Activated T-cell treated with anti-CD3 and anti-CD28 coated beads, Interleukin-2, amount 50 U/mL, for 1 hour (primary cell): ENCODE data around the gene GPRIN3.
"Not testable (repeated sequence)": the region's sequence is repeated elsewhere in the genome, so short reads cannot be mapped to it uniquely, and the experiment has no call there.

Source experiments
- DNase-seq: peaks from one replicate; pipeline ENCODE4 v3.0.0-alpha.2; 2020

The GPRIN3 gene

DNA sequence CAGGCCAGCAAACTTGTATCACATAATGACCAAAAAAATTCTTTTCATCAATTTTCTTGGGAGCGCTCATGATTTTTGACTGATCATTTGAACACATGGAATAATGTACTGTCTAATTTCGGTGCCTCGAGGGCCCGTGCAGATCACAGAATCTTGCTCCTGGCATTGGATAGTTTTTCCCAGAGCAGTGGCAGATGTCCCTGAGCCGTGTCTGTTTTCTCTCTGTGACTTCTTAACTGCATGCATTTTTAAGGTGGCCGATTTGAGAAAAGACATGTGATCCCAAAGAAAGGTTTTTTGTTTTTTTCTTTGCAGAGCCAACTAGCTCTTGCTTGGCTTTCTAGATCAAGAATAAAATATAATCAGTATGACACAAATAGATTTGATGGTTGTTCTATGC is 19.7 kb downstream of the GPRIN3 start:
- DNase-seq: no peak

DNA sequence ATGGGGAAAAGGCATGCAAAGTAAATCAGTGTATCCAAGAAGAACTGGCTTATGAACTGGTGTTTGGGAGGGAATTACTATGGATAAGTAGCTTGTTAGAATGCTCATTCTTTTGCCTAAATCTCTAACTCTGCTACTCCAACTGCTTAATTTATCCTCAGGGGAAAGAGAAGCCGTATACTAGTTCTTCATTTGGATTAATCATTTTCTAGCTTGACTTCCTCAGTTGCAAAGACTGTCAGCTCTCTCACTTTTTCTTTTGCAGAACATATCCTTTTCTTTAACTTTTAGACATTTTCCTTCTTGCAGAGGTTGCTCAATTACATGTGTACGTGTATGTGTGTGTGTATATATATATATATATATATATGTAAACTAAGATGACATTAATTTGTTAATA is 21.9 kb downstream of the GPRIN3 start:
- no peak for DNase-seq

DNA sequence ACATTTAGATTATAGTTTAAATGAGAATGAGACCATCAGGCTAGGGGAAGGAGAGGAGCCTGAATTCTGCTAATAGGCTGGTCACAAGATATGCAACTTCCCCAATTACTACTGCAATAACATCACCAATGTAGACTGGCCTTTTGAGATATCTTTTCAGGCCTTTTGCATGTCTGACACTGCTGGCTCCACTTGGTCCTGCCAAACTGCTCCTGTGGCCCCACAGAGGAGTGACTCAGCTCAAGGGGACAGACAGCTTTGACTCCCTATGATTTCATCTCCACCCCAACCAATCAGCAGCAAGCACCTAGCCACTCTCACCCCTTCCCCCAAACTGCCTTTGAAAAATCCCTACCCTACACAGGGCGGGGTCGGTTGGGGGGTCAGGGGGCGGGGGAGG is 22.8 kb downstream of the GPRIN3 start:
- no peak for DNase-seq

DNA sequence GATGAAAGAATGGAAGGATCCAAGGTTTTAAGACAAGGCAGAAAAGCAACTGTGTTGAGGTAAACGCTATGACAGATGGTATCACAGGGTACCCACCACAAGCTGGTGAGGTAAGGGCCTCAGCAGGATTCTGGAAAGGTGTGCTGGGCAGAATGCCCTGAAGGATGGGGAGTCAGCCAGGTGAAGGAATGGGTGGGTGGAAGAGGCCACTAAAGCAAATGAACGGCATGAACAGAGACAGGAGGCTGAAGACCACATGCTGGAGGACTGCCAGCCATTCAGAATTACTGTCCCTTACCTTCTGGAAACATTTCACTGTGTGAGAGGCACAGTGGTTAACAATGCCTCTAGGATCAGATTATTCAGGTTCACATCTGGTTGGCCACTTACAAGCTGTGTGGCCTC is 23.6 kb downstream of the GPRIN3 start:
- no peak for DNase-seq

DNA sequence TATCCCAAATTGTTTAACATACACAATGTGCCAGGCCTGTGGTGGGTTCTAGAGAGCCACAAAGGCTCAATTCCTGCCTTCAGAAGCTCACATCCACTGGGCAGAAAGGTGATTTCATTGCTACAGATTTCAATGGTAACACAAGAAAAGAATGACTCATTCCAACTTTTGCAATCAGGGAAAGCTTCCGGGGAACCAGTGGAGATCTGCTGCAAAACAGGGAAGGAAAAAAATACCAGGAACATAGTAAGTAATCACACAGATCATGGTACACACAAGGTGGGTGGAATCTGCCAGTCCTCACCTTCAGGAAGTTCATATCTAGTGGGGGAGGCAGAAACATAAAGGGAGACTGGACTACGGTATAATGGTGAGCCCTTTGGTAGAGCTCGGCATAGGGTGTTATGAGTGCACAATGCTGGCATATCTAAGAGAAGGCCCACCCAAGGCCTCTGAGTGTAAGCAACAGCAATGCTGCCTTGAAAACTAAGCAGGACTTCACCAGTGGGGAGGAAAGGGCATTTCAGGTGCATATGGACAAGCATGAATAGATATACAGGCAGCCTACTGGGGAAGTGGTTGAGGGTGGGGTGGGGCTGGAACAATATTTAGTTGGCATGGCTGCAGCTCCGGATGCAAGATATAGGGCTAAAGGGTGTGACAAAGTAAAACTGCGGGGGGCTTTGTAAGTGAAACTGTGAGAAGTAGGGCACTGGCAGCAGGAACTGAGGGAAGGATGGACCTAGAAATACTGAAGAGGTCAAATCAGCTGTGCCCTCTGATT is 24.2 kb downstream of the GPRIN3 start:
- peak; percentile 44 for DNase-seq

DNA sequence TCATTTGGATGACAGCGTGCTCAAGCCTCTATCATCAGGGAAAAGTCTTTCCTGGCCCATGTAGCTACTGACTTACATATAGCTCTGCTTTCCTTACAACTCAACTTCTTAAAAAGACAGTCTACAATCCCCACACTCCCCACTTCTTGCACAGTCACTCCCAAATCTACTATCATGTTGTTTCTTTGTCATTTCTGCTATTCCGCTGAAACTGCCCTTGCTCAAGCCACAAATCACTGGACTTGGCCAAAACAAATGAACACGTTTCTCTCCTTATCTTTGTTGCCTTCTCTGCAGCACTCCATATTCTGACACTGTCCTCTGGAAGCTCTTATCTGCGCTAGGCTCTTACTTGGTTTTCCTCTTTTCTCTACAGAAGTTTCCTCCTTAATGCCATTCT is 28.2 kb downstream of the GPRIN3 start:
- DNase-seq: no peak

DNA sequence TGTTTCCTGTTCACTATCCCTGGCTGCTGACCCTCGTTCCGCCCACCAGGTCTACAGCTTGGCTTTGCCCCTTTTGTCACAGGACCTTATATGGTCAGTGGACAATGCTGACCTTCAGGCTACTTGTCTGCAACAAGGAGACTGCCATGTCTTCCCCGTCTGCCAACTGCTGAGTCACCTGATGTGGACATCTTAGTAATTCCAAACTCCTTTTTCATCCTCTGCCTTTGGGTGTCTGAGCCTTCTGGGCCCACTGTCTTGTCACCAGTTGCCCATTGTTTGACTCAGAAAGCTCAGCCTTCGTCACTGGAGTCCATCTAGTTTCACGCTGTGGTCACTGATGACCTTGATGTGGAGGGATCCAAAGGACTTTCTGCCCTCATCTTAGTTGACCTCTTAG is 30.2 kb downstream of the GPRIN3 start:
- DNase-seq: no peak

DNA sequence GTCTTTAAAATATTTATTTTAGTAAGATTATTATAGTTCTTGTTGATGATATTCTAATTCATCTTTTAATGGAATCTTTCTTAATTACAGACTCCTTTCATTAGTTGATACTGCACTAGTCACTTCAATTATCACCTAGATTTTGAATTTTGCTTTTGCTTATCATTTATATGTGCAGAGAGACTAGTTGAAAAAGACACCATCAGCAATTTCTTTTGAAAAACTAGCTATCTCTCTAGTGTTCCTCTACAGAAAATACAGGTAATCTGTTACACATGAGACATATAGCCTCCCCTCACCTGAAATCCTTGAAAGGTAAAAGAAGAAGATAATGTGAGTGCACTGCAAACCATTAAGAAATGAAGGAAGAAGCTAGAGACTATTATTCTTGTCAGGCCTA is 31.3 kb downstream of the GPRIN3 start:
- DNase-seq: no peak

DNA sequence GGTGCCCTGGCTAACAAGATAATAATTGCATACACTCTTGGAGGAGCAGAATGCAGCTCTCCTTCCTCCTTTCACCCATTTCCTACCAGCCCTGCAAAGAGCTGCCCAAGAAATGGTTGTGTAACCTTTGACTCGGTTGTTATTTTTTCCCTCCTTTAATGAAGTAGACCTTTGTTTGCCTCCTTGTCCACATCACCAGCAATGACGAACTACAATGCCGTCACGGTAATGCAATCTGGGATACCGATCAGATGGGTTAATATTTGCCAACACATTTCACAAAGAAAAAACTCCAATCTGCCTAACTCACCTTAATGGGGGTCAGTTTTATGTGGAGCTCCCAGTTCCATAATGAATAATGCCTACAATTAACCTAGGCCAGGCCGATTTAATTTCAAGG is 32.0 kb downstream of the GPRIN3 start:
- DNase-seq: no peak

DNA sequence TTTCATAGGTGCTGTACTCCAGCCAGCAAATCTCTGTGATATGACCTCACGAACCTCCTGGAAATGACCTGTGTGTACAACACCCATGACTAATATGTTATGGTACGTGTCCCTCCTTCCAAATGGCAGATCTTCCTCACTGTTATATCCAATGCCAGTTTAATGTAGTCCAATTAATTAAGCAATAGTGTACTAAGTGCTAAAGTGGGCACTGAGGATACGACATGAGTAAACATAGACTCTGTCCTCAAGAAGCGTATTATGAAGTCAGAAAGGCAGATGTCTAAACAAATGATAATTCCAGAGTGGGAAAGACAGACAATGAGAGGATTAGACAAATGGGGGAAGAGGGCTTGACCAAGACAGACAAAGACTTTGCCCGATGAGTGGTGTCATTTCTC is 33.9 kb downstream of the GPRIN3 start:
- DNase-seq: no peak

DNA sequence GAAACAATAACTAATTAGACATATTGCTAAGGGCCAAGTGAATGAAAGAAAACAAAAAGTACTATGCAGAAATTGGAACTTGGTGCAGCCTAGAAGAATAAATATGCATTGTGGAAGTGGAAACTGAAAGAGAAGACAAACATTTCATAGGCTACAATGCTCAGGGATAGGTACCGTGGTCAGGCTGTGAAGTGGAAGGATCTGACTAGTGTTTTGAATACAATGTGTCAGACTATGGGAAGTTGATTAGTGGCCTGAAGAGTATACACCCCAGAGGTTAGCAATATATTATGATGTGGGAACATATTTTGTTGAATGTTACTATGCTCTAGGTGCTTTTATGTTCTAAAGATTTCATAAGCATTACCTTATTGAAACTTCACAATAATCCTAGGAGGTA is 36.8 kb downstream of the GPRIN3 start:
- no peak for DNase-seq

DNA sequence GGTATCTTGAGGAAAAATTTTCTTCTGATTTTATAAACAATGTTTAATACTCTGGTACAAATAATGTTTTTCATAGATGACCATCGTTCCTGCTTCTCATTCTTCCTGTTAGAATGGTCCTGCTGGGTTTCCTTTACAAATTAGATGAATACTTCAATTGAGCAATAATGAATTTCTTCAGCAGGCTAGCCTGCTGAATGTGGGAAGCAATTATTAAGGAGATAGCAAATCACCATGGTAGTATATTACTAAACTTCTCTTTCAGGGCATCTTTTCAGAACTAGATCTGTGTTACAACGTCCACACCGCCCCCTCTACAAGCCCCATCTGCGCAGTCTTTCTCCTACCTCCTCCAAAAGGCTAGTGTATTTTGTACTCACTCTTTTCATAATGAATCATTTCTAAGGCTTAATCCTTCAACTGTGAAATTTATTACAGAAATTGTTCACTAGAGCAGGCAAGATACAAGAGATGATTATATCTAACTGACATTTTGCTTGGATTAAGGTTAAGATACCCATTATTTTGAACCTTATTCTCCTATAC is 38.4 kb downstream of the GPRIN3 start:
- DNase-seq: no peak

DNA sequence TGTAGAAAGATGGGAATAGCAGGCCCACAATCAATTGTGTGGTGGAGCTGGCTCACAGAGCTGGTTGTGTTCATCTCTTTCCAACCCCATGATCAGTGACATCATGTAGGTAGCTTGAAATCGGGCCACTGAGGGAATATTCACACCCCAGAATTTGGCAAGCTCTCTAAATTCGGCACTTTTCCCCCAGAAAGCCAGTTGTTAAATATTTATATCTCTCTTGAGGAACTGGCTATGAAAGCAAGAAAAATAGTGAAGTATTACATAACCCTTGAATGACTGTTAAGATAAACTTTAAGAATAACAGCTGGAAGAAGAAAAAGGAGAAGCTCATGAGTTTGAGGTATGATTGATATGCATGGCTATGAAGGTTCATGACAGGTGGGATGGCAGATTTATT is 38.9 kb downstream of the GPRIN3 start:
- no peak for DNase-seq

DNA sequence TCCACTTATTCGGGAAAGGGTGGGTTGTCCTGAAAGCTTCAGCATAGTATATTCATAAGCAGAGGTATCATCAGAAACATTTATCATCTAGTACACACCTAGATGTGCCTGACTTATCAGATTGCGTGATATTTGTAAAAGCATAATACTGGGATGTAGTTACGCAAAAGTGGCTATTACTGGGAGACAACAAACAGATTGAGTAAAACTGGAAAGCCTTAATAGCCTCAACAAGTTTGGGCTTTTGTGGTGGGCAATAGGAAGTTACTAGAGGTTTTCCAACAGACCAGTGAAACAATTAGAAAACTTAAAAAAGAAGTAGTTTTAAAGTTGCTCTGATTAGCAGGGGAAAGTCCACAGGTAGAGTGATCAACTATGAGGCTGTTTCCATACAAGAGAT is 39.8 kb downstream of the GPRIN3 start:
- no peak for DNase-seq

DNA sequence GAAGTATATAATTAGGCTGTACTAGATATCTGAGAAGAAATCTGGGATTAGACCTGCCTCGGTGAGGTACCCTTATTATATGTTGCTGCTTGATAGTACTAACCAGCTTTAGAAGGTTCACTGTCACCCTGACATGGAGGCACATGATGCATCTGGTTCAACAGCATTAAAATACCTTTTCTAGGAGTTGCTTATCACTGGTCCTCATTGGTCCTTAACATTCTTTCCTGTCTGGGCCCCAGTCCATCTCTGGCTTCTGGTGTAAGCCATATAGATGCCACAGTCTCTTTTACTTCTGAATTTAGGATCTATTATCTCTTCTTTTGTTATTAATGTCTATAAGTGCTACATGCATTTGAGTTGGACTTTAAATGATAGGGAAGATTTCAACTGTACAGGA is 40.2 kb downstream of the GPRIN3 start:
- DNase-seq: no peak

DNA sequence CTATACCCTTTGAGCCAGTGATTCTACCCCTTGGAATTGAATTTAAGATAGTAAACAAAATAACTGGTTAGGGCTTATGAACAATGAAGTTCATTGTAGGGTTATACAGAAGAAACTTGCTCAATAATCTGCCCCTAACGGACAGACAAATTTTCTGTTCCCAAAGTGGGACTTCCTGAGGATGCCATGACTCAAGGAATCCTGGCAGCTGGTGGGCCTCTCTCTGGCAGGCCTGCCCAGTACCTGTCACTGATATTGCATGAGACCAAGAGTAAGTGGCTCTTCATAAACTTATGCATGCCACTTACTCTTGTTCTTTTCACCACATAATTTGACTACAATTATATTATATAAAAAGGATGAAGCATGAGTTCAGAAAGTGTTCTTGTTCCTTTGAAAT is 41.5 kb downstream of the GPRIN3 start:
- no peak for DNase-seq

DNA sequence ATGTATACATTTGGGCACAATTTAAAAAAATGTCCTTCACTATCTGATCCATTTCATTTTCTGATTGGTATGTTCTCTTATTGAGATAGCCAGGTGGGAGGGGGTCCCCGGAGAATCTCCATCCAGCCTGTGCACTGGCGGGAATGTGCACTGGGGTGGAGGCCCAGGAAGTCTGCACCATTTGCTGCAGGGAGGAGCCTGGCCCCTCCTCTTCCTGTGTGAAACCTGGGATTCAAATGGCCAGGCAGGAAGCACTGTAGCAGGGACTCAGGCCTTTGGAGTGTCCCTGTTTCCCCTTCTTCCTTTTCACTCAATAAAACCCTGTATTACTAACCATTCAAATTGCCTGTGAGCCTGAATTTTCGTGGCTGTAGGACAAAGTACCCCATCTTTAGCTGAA is 44.3 kb downstream of the GPRIN3 start:
- DNase-seq: no peak

DNA sequence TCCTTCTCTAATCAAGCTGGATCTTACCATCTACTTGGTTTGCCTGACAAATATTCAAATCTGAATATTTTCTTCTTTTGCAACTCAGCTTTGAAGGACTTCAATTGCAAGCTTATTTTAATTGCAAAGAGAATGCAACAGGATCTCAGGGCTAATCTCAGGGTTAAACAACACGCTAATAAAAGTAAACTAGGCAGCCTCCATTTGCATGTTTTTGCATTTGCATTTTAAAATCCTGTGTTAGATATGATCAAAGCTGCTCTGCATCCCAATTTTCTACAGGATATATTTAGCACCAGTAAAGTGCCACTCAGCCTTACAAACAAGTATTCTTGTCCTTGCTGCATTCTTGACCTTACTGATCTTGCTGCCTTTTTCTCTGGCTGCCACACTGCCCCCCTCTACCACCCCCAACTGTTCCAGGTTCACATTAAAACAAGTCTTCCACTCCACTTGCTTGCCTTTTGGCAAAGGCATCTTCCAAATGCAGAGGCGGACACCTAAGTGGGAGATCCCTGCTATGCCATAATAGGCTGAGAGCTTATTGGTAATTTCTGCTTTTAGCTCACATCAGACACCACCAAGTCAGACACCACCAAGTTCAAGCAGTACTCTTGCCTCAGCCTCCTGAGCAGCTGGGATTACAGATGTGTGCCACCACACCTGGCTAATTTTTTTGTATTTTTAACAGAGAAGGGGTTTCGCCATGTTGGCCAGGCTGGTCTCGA is 48.1 kb downstream of the GPRIN3 start:
- no peak for DNase-seq

DNA sequence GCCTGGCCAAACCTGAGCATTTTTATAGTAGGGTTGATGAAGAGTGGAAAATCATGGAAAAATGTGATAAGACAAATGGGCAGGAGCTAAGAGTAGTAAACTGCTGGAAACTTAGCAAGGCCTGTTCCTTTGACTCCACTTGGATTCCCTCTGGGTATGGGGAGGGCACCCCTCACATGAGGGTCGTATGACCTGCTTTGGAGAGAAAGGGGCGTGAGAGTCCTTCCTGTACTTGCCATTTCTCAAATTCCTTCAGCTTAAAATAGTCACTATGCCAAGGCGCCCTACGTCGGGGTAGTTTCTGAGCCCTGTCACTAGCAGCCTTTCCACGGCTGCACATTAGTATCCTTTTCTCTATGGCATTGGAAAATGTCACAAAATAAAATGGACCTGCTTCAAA is 49.1 kb downstream of the GPRIN3 start:
- no peak for DNase-seq

DNA sequence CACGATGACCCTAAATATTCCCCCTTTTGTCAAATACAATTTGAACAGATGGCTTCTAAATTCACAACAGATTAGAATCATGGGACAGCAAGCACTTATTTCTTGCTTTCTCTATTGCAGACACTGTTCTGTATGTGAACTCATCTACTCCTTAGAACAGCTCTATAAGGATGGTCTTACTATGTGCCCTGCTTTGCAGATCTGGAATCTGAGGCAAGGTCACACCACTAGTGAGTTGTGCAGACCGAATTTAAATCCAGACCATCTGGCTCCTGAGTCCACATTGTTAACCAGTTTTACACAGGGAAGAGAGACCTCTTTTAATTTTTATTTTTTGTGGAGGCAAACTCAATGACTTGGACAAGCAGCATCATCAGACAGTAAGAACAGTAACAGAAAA is 50.2 kb downstream of the GPRIN3 start:
- no peak for DNase-seq

DNA sequence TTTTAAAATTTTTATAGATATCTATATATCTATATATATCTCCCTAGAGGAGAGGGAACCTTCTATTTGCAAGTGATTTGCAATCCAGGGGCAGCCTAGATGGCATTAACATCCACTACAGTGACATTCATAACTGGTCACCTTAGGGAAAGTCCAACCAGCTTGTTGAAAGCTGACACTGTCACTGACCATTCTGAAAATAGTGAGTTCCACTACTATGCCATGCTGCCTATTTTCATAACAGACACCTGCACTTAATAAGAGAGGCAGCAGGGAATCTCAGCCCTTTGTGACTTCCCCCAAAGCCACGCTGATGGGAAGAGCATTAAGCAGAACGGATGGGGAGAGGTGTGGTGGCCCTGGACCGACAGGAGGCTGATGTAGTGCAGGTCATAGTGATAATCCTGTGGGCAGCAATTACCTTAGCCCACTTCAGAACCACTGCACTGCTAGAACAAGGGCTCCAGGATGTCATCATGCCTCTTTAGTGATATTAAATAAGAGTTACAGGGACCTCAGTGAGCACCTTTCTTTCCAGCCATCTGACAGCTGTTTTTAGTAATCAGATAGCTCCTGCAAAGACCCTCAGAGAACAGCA is 51.3 kb downstream of the GPRIN3 start:
- no peak for DNase-seq

DNA sequence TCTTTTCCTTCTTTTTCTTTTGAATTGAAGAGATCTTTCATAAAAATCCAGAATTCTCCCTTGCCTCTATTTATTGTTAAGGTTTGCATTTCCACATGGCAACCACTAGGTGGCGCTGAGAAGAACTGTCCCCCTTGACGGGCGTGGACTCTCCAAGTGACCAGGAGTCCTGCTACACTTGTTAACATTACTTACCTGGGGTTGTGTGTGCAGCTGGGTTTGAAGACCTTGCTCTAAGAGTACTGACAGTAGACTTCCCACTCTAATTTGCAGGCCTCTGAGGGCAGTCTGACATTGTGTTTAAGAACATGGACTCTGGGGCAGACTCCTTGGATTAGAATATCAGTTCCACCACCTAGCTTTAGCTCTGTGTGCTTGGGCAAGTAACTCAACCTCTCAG is 52.8 kb downstream of the GPRIN3 start:
- DNase-seq: peak; percentile 55

DNA sequence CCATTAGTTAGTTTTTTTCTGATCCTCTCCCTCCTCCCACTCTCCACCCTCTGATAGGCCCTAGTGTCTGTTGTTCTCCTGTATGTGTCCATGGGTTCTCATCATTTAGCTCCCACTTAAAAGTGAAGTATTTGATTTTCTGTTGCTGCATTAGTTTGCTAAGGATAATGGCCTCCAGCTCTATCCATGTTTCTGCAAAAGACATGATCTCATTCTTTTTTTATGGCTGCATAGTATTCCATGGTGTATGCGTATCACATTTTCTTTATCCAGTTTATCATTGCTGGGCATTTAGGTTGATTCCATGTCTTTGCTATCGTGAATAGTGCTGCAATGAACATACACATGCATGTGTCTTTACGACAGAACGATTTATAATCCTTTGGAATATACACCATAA is 53.3 kb downstream of the GPRIN3 start:
- not testable (repeated sequence) for DNase-seq

DNA sequence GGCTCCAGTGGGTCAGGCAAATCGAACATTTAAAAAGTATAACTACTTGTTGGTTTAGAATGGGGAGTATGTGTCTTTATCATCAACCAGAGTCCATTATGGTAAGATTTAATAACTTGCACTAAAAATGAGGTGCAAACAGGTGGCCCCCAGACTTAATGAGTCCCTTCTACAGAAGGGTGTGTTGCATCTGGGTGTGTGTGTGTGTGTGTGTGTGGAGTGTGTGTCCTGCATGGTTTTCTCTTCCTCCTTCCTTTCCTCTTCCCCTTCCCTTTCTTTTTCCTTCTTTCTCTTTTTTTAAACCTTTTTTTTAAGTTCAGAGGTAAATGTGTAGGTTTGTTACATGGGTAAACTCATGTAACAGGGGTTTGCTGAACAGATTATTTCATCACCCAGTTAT is 53.7 kb downstream of the GPRIN3 start:
- DNase-seq: no peak
